ENCODE results near the gene CAMK2N1.

The CAMK2N1 gene

DNA sequence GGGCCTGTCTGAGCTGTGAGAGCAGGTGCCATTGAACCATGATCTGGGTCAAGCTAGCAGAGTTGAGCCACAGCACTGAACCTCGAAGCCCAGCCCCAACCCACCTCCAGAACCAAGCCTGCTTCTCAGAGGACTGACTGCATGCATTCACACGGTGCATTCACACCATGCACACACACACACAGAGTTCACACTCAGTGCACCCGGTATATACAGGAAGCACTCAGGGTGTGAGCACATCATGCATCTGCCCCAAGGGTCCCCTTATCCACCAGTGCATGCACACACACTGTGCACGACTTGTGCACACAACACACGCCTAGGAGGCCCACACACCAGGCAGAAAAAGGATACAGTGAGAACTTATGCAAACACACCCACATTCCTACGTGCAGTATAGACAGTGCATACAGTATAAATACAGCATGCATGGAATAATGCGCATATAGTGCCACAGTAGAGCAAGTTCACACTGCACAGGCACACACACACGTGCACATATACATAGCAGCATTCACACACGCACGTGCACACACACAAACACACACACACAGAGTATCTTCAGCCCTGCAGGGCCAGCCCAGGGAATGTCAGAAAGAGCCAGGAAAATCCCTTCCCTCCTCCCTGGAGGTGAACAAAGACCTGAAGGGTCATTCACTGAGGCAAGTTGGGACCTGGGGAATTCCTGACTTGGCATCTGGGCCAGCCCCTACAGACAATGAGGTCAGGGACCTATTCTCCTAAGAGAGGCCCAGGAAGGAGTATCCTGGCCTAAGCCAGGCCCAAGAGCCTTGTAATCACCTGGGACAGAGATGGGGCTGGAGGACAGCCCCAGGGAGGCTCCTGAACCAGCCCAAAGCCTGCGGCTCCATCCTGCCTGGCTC is 42.1 kb downstream of the CAMK2N1 start:
- DNase-seq (ENCODE audit: low read depth) = no peak

- DNase-seq (ENCODE audit: low read depth) = no peak
Measured at GRCh38 chr1:20442920-20443625, 42.9 kb downstream of the CAMK2N1 start.

DNA sequence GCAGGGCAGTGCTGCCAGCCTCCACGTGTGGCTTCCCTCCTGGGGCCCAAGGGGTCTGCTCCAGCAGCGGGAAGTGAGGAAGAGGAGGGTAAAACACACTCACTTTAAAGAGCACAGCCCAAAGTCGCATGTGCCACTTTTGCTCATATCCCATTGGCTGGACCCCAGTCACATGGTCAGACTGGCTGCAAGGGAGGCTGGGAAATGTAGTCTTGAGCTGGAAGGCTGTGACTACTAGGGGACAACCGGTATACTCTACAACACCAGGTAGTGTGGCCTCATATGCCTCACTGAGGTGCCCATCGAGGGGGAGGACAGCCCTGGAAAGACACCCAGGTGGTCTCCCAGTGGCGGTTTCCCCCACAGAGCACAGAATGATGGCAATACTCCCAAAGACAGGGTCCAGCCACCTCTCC is 45.2 kb downstream of the CAMK2N1 start:
- peak; percentile 39 for DNase-seq (ENCODE audit: low read depth)

GRCh38 chr1:20439282-20439681 is 46.7 kb downstream of the CAMK2N1 start:
- DNase-seq (ENCODE audit: low read depth) = peak; percentile 55

- DNase-seq (ENCODE audit: low read depth) = no peak
Measured at GRCh38 chr1:20437640-20438039, 48.4 kb downstream of the CAMK2N1 start.

GRCh38 chr1:20432891-20433290 is 53.1 kb downstream of the CAMK2N1 start:
- no peak for DNase-seq (ENCODE audit: low read depth)

All from amniotic epithelial cell (primary cell).